SK-N-MC (cell line): ENCODE data around the gene P2RY12.

Experiments
- EZH2 ChIP-seq: fragments of 200-600 bp; sonication (generic); IDR thresholded peaks from one replicate; pipeline ENCODE4 v1.6.1; 2017; ENCODE audit warnings: antibody characterized with exemption
- FOXP2 ChIP-seq: optimal IDR thresholded peaks from 2 replicates; pipeline ENCODE3; 2011; ENCODE audit warnings: mild to moderate bottlenecking, moderate library complexity; ENCODE audit not compliant: insufficient read depth; ENCODE audit errors: extremely low read length, control extremely low read depth
- POLR2AphosphoS5 ChIP-seq: IDR thresholded peaks from 2 replicates; pipeline ENCODE4 v1.6.1; 2012; ENCODE audit warnings: mild to moderate bottlenecking, low read depth, low read length, borderline replicate concordance

- no peak for TF ChIP-seq POLR2AphosphoS5
- no peak for TF ChIP-seq EZH2
- no peak for TF ChIP-seq FOXP2
These were observed 64.4 kb downstream of the P2RY12 start for GRCh38 chr3:151320131-151320530.
